ENCODE data around the gene FRMD4A.

FRMD4A gene

GRCh38 chr10:13654118-13654830 is 676.5 kb downstream of the FRMD4A start:
- no peak for DNase-seq (ENCODE audit: low read depth in 2 of 2)

DNA sequence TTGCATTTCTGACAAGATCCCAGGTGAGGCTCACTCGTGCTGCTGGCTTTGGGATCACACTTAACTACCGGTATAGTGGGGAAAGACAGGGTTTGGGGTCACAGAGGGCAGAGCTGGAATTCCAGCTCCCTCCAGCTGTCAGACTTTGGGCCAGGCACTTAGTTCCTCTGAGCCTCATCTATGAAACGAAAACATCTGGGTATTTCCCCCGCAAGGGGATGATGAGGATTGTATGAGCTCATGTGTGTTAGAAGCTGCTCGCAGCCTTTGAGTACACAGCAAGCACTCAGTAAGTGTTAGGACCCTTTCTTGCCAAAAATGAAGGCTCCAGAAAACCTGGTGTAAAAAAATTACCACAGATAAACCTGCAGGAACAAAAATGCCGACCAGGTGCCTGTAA is 677.9 kb downstream of the FRMD4A start:
- no peak for DNase-seq (ENCODE audit: low read depth in 2 of 2)

GRCh38 chr10:13651969-13652720 is 678.6 kb downstream of the FRMD4A start:
- DNase-seq (ENCODE audit: low read depth in 2 of 2): no peak

DNA sequence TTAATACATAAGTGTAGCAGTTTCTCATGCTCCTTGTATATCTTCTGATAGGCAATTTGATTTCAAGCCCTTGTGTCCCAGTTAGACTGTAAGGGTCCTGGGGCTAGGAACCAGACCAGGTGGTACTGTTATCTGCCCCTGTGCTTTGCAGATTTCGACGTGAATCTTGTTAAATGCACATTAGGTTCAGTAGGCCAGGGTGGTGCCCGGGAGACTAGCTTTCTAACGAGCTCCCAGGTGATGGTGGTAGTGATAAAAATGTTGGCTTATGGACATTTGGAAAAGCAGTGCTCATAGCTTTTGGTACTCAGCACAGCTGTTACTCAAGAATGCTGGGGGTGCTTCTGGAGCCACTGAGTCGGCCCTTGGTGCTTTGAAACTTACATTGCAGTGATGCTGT is 679.8 kb downstream of the FRMD4A start:
- no peak for DNase-seq (ENCODE audit: low read depth in 2 of 2)

DNA sequence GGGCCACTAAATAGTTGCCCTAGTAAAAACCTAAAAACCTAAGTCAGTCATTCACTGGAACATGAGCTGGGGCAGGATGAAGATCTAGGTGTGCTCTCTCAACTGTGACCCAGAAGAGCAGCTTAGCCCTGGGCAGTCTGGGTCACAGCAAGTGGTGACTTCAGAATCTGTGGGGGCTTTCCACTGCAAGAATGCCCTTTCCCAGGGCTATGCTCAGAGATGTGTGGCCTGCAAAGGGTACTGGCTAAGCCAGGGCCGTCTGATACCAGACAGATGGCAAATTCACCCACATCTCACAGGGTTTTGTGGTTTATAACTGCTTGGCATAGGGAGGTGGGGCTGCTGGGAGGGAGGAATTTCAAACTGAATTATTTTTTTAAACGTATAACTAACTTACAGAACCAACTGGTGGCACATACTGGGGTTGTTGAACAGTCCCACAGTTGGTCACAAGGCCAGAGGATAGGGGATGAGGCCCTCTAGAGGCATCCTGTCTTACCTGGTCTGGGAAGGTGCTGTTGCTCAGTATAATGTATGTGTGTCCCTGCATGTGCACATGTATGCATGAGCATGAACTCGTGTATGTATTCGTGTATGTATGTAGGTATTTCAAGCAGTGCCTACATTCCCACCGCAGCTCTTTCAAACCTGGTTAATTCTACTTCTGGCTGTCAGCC is 680.7 kb downstream of the FRMD4A start:
- DNase-seq (ENCODE audit: low read depth in 2 of 2): no peak

GRCh38 chr10:13648425-13648824 is 682.3 kb downstream of the FRMD4A start:
- DNase-seq (ENCODE audit: low read depth in 2 of 2): no peak

DNA sequence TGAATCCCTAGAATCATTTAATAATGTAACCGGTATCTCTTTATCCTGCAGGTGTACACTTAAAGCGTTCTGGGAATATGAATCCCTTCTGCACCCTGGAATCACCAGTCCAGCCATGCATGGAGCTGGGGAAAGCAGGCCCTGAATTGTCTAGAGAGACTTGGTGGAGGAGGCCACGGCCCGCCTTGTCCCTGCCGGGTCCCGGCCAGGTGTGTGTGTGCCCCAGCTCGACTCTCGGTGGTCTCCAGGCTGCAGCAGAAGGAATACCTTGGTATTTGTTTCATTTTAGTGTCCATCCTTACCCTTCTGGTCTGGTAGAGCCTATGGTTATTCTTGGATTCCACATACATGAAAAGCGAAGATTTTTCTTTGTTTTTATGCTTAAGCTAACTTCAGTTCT is 685.9 kb downstream of the FRMD4A start:
- DNase-seq (ENCODE audit: low read depth in 2 of 2): no peak

GRCh38 chr10:13643016-13643415 is 687.7 kb downstream of the FRMD4A start:
- no peak for DNase-seq (ENCODE audit: low read depth in 2 of 2)

GRCh38 chr10:13642293-13642692 is 688.4 kb downstream of the FRMD4A start:
- DNase-seq (ENCODE audit: low read depth in 2 of 2): no peak

DNA sequence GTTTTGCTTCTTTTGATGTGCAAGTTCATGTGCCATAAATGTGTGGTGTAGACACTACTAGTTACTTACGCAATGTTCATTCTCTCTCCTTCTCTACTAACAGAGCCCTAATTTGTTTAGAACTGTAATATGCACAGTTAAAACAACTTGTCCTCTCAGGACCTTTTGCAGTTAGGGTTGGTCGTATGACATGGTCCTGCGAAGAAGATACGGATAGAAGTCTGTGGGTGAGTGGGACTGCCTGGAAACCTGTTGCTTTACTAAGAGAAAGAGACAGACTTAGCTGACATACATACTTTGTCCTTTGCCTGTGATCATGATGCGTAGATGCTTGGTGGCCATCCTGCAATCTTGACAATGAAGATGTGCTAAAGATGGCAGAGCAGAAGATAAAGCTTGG is 692.8 kb downstream of the FRMD4A start:
- no peak for DNase-seq (ENCODE audit: low read depth in 2 of 2)

- no peak for DNase-seq (ENCODE audit: low read depth in 2 of 2)
Measured at GRCh38 chr10:13637303-13637856, 693.3 kb downstream of the FRMD4A start.

DNA sequence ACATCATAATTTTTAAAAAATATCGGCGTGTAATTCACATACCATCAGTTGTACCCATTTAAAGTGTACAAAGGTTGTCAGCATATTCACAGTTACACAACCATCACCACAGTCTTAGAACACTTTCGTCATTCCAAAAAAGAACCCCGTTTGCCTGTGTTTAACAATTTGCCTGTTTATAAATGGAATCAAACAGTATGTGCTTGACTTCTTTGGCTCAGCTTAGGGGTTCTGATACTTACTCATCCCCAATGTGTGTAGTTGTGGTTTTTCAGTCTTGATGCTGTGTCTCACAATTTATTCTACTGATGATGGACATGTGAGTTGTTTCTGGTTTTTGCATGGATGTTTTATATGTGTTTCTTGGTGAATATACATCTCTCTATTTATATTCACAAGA is 693.9 kb downstream of the FRMD4A start:
- DNase-seq (ENCODE audit: low read depth in 2 of 2): no peak

- DNase-seq (ENCODE audit: low read depth in 2 of 2): no peak
Measured at GRCh38 chr10:13634207-13634606, 696.5 kb downstream of the FRMD4A start.

DNA sequence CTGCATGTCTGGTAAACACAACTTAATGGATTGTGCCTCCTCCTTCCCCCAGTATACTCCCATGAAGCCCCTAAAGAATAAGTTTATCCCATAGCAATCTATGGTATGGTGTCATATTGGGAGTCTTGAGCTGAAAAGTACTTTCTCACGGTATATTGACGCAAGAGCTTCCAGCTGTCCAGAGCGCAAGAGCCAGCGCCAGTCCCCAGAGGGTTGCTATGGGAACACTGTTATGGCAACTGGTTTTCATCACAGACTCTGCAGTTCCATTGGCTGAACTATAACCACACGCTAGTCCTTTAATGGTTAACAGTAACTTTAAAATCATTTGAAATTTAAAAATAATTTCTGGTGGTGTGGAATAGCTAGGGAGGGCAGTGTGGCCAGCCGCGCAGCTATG is 697.0 kb downstream of the FRMD4A start:
- DNase-seq (ENCODE audit: low read depth in 2 of 2): no peak

DNA sequence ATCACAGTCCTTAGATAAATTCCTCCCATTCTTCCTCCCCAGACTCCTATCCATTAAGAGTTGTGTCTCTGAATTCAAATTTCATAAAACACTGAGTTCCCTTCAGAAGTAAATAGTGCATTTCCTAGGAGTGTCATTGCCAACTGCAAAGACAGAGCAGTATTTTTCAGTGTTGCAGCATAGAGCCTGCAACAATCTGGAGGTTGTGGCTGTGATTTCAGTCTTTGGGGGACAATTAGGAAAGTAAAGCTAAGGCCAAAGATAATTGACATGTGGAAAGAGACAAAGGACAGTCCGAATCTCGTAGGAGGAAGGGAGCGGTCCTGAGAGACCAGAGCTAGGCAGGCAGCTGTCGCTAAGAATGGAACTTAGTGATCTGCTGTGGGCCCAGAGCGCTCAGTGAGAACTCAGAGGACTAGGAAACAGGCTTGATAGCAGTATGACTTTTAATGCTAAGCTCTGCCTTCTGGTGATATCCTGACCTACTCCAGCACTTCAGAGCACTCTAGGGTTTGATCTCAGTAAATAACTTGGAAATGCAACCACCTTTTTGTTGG is 697.8 kb downstream of the FRMD4A start:
- no peak for DNase-seq (ENCODE audit: low read depth in 2 of 2)

GRCh38 chr10:13632440-13632839 is 698.3 kb downstream of the FRMD4A start:
- no peak for DNase-seq (ENCODE audit: low read depth in 2 of 2)

- no peak for DNase-seq (ENCODE audit: low read depth in 2 of 2)
Measured at GRCh38 chr10:13631594-13631993, 699.1 kb downstream of the FRMD4A start.

DNA sequence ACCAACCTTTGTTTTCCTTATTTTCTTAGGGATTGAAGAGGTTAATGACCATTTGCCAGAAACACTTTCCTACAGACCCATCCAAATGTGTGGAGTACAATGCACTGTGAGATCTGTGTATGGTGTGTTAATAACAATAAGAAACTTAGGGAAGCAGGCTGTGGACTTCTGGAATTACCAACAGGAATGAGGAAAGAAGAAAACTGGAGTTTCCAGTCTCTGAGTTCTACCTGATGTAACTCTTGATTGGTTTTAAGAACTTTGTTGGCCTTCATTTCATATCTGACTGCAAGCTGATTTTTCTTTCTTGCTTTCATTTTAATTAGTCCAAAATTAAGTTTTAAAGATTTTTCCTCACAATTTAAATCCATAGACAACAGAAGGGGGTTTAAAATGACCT is 700.5 kb downstream of the FRMD4A start:
- no peak for DNase-seq (ENCODE audit: low read depth in 2 of 2)

GRCh38 chr10:13629116-13629515 is 701.6 kb downstream of the FRMD4A start:
- DNase-seq (ENCODE audit: low read depth in 2 of 2): no peak

DNA sequence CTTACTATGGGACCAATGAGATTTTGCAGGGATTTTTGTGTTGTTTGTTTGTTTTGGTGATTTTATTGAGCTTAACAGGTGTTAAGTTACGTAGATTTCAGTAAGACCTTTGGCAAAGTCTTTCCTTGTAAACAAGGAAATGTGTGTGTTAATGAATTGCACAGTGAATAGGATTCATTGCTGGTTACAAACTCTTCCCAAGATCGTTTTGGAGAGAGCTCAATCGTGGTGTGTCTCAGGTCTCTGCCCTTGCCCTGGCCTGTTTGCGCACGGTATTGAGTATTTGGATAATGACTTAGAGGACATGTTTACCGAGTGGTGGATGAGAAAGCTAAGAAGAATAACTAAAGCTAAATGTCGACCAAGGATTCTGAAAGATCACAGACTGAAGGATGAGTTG is 702.1 kb downstream of the FRMD4A start:
- DNase-seq (ENCODE audit: low read depth in 2 of 2): no peak

DNA sequence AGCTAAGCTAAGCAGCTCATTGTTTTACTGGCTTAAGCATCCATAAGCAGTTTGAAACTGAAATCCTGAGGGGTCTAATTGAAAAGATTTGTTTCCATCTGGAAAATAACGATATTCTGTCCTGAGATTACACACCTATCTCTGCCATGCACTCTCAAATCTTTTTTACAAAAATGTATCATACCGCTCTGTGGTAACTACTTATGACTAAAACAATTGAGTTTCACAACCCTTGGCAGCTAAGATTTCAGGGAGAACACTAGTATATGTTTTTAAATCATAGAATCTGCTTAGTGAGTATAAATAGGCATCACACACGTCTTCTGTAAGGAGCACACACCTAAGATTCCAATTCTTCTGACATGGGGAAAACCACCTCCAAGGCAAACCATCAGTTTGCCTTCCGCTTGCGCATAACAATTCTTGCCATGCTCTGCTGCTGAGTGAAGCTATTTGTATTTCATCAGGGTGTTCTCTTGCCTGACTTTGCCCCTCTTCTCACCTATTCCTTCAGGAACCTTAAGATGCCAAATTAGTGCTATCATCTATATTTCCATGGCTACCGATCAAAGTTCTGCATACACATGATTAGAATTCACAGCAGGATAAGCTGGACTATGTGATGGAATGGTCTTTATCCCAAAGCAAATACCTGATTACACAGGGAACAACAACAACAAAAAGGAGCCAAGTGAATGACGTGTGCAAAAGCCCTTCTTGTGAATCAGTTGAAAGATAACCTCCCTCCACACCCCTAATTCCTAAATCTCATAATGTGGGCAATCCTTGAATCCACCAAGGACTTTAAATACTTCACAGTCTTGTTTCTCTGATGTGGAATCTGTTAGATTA is 703.0 kb downstream of the FRMD4A start:
- no peak for DNase-seq (ENCODE audit: low read depth in 2 of 2)

All from stimulated activated CD8-positive, alpha-beta memory T cell treated with anti-CD3 and anti-CD28 coated beads, Interleukin-7, amount 100 ng/mL, for 1 hour (primary cell).